ENCODE data around the gene RIMS4. TPM values are rescaled to one million over a fixed set of nuclear protein-coding genes. Genes with fewer than 3 reads are reported as not detected.
"Not testable (repeated sequence)": the region's sequence is repeated elsewhere in the genome, so short reads cannot be mapped to it uniquely, and the experiment has no call there.

The RIMS4 gene
- polyA plus RNA-seq, 1 donor = 0.52 TPM

DNA sequence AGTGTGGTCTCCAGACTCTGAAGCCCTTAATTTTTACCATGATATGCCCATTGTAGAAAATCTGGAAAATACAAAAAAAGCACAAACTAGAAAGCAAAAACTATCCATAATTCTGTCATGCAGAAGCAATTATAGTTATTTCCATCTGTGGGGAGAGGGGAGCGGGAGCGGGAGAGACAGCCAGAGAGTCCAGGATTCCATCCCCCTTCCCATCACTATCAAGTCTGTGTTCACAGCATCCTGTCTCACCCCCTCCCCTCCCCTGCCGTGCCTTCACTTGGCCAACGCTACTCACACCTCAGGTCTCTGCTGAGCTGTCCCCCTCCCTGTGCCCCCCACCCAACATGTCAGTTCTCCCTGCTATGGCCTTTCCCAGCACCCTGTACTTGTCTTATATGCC, 14.5 kb downstream of the RIMS4 start:
- DNase-seq = no peak

DNA sequence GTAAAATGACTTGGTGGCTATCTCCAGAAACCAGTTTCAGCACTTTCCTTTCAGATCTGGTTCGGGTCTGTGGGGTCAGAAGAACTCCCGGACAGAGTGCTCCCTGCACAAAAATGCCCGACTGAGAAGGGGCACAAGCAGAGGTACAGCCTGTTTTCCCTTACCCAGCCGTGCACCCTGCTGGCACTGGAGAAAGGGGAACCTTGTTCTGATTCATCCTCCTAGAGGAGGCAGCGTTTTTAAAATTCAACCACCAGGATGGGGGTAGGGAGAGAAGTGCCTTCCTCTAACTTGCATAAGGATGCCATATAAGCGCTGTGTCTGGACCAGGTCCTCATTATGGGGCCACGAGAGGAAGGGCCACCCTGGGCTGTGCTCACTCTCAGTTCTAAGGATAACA, 17.6 kb downstream of the RIMS4 start:
- DNase-seq = no peak

DNA sequence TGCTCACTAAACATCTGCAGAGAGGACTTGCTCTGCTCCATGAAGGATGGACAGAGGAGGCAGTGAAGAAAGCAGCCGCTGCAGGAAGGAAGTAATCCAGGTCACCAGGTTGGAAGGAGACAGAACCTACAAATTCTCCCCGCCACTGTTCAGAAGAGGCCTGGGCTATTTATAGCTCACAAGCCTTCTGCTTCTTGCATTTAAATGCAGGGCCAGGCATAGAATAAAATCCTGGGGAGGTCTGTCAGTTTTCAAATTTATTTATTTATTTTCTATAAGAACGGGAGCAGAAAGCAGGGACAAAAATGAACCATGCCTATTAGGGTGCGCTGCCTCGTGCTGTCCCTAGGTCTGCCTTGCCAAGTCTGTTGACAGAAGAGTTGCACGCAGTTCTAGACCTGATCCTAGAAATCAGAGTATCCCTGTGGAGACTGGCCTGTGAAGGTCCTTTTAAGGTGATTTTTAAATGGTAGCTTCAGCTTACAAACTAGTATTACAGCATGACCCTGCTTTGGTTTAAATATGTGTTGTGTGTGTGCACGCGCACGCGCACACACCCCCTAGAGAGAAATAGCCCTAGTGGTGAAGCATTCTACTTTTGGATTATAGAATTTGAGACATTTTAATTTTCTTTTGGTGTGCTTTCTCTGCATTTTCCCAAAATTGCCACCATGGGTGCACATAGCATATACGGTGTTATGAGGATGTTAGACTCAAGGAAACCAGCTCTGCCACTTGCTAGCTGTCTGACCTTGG, 19.5 kb downstream of the RIMS4 start:
- DNase-seq = no peak

GRCh38 chr20:44788706-44789456, 21.5 kb downstream of the RIMS4 start:
- DNase-seq = no peak

DNA sequence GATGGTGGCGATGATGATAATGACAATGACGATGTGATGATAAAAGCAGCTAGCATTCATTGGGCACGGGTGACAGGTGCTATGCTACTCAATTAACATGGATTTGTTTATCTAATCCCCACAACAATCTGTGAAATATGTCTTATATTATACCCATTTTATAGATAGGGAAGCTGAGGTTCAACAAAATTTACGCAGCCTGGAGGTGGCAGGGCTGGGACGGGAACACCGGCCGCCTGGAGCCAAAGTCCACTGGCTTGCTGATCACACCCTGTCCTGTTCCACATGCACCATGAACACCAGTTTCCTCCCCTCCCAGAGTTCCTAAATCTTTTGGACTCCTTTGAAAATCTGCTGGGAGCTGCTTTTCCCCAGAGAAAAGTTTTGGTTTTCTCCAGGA, 23.0 kb downstream of the RIMS4 start:
- no peak for DNase-seq

GRCh38 chr20:44785768-44786167, 24.6 kb downstream of the RIMS4 start:
- DNase-seq = no peak

DNA sequence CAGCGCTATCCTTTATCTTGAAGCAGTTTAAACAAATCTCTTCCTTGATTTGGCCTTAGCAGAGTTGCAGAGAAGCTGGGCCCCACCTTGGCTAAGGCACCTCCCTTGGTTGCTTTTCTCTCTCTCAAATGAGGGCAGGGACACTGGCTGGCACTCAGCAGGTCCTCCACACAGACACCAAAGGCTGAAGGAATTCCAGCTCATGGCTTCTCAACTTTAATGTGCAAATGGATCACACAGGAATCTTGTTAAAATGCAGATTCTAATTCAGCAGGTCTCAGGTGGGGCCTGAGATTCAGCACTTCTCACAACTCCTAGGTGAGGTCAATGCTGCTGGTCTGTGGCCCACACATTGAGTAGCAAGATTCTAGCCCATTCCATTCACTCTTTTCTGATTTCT, 25.7 kb downstream of the RIMS4 start:
- DNase-seq = no peak

GRCh38 chr20:44781791-44782190, 28.6 kb downstream of the RIMS4 start:
- DNase-seq = no peak

- DNase-seq = no peak
Measured at GRCh38 chr20:44781118-44781517, 29.2 kb downstream of the RIMS4 start.

DNA sequence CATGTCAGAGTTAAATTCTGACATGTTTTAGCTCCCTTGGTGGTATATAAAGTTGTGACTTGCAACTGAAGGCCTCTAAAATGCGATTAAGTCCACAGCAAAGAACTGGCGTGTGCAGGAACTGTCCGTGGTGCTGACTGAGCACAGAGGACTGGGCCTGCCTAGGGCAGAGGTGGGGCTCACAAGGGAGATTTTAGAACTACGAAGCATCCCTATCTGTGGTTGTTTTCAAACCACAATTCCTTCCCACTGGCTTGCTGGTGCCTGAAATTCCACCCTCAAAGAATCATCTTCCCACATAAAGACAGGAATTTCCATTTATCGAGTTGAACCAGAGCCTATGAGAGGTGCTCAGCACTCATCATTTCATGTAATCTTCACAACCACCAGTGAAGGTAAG, 30.1 kb downstream of the RIMS4 start:
- peak; percentile 75 for DNase-seq

DNA sequence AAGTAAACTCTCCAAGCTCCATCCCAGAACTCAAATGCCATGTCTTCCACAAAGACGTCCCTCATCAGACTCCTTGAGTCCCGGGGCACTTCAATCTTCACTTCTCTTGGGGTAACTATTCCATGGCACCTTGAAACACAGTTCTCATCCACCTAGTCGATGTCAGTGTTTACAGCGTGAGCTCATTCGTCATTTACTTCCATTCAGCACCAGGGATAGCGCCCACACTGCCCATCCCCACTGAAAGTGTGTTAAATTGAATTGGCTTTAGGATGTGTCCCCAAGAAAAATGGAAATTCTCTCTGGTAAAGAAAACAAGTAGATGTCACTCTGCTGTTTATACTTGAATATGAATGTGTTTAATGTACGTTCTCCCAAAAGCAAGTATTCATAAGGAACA, 33.4 kb downstream of the RIMS4 start:
- DNase-seq = peak; percentile 61

DNA sequence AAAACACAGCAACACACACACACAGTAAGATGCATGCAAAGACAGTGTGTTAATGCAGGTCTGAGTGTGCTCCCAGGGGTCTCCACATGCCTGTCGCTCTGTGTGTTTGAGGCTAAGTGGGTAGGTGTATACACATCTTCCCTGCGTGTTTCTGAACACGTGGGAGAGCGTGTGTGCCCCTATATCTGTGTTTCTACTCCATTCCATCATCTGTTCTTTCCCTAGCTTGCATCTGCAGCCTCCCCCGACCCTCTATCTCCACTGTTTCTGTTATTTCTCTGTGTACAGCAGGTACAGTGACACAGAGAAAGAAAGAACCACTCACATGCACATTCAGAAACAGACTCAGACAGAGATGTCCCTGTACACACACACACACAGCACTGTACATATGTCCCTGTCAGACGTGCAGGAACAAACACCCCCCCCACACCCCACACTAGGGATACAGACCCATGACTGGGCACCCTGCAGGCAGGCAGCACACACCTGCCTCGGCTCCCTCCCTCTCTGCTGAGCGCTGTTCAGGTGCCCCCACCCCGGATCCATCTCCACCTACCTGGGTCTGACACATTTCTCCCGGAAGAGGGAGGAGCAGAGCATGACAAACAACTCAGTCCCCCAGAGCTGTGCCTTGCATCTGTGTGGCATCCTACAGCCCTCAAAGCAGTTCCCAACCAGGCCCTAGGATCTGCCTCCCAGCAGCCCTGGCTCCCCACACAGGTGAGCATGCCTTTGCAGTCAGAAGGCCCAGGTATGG, 37.1 kb downstream of the RIMS4 start:
- DNase-seq = no peak

DNA sequence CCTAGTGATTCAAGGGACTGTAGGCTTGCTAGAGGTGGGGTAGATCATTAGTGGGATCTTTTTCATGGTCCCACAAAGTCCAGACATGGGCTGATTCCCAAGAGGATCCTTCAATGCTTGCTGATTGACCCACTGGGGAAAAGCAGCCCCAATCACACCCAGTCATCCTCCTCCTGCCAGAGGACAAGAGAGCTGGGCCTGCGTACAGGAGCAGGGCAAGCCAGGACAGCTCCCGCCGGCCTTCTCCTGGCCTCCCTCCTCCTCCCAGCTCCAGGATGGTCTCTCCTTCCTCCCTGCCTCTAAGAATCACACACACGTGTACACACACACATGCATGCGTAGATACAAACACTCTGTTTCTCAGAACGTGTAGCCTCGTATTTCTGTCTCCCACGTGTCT, 37.7 kb downstream of the RIMS4 start:
- no peak for DNase-seq

DNA sequence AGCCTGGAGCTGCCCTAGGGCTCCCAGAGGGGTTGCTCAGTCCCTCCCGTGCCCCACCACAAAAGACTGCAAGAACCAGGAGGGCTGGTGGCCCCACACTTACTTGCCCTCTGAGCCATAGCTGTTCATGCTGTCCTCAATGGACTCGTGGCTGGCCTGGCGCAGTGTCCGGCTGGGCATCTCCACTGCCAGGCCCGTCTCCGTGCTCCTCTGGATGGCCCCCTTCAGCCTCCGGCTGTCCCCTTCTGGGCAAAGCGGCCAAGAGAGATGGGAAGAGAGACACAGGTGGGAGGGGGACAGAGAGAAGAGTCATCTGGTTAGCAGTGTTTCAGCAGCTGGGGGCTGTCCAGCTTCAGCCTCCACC, 39.2 kb downstream of the RIMS4 start:
- DNase-seq = no peak

DNA sequence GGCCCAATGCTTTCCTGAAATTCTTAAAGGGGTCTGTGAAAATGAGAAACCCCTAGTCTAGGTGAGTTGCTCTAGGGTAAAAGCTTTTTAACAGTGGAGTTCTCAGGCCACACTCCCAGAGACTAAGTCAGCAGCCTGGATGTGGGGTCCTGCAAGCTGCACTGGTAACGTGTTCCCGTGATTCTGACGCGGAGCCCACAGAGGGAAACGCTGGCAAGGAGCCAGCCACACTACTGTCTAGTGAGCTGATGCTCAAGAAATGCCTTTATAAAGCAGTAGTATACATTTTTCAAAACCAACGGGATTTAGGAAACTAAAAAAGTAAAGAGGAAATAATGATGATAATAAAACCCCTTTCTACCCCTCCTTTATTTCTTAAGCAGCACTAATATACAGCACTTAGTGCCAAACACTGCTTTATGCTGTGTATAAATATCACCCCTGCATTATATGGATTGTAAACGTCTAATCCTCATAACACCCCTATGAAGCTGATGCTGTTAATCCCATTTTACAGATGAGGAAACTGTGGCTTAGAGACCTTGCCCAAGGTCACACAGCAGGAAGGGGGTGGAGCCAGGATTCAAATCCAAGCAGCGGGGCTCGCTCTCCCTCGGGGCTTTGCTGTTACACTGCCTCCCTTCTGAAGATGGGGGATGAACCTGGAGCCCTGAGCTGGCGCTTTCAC, 39.7 kb downstream of the RIMS4 start:
- DNase-seq = no peak

GRCh38 chr20:44769481-44769863, 40.9 kb downstream of the RIMS4 start:
- DNase-seq = no peak

GRCh38 chr20:44768854-44769480, 41.4 kb downstream of the RIMS4 start:
- DNase-seq = no peak

DNA sequence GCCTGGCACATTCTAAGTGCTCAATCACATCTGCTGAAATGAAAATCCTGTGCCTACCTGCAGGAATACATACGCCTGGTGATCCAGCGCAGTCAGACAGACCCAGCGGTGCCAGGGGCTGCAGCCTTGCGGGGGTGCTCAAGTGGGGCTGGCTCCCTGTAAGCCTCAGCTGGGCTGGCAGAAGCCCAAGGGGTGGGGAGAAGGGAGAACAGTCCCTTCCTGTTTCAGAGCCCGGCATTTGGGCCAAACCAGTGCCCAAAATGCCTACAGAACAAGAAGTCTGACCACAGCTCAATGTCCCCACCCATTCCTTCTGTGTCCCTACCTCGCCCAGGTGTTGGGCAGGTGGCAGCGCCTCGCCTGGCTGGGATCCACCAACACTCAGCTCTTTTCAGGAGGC, 42.1 kb downstream of the RIMS4 start:
- DNase-seq = no peak

DNA sequence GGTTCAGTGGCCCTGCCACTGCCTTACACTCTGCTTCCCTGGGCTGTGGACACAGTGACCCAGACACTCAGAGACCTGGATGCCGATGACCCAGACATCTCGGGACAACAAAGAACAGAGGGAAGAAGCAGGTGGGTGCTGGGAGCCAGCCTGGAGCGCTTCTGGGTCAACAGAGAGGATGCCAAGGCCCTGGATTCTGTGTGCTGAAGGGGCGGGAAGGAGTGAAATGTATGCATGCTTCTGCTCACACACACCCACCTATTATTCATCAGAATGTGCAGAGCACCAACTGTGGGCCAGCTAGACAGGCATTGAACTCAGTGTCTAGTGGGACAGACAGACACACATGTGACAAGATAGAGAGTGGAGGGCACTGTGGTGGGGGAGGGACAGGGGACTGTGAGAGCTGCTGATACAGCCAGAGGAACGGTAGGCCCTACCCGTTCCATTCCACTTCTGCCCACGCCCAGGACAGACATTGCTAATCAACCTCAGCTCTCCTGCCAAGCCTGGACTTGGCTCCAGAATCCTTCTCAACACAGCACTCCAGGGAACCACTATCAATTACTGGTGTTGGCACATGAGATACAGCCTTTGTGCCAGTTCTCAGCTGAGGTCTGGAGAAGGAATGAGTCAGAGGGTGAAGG, 44.5 kb downstream of the RIMS4 start:
- no peak for DNase-seq

GRCh38 chr20:44765091-44765490, 45.3 kb downstream of the RIMS4 start:
- DNase-seq = no peak

- not testable (repeated sequence) for DNase-seq
Measured at GRCh38 chr20:44763798-44764197, 46.5 kb downstream of the RIMS4 start.

Measured in left kidney (tissue), 2 donors.